CD14-positive monocyte (primary cell): ENCODE measurements around the gene MTF1. TPM values are rescaled to one million over a fixed set of nuclear protein-coding genes. Genes with fewer than 3 reads are reported as not detected.

Source experiments
- DNase-seq, 3 donors: peaks; one replicate each; pipeline ENCODE4 v3.0.0-alpha.2; 2011 to 2022
- H2AFZ ChIP-seq: 2 replicates; pipeline ENCODE4 v1.6.0; 2012; ENCODE audit warnings: mild to moderate bottlenecking, low read depth, low read length, inconsistent platforms; ENCODE audit not compliant: insufficient read depth, poor library complexity, severe bottlenecking
- H3K27ac ChIP-seq, 2 donors: 1 replicate in 1 of 2; 2 replicates in 1 of 2; pipeline ENCODE4 v1.5.1; 2012 to 2013; ENCODE audit warnings: low read length in 2 of 2, control low read depth in 1 of 2, inconsistent platforms in 1 of 2, low read depth in 1 of 2, mild to moderate bottlenecking in 1 of 2
- H3K27me3 ChIP-seq, 2 donors: one replicate each; pipeline versions ENCODE4 v1.6.0 to v1.6.1; 2011 to 2013; ENCODE audit warnings: low read length in 2 of 2; ENCODE audit not compliant: control insufficient read depth in 2 of 2, insufficient read depth in 2 of 2
- H3K36me3 ChIP-seq, 2 donors: replicated peaks in 1 of 2; 1 replicate in 1 of 2; 2 replicates in 1 of 2; pipeline versions ENCODE4 v1.5.1 to v1.6.1; 2012 to 2013; ENCODE audit warnings: low read length in 2 of 2, control low read depth in 1 of 2, inconsistent platforms in 1 of 2, mild to moderate bottlenecking in 1 of 2; ENCODE audit not compliant: insufficient read depth in 2 of 2, control insufficient read depth in 1 of 2
- H3K4me1 ChIP-seq, 2 donors: 1 replicate in 1 of 2; 2 replicates in 1 of 2; pipeline versions ENCODE4 v1.5.1 to v1.6.1; 2012 to 2013; ENCODE audit warnings: low read length in 2 of 2, control low read depth in 1 of 2, inconsistent platforms in 1 of 2, mild to moderate bottlenecking in 1 of 2, moderate library complexity in 1 of 2; ENCODE audit not compliant: insufficient read depth in 2 of 2, control insufficient read depth in 1 of 2
- H3K4me2 ChIP-seq: replicated peaks from 2 replicates; pipeline ENCODE3; 2012; ENCODE audit warnings: low read length, moderate library complexity, mild to moderate bottlenecking; ENCODE audit not compliant: poor library complexity, severe bottlenecking; ENCODE audit errors: extremely low read depth
- H3K4me3 ChIP-seq, 3 experiments: fragments of 200-600 bp in 1 of 3; sonication (generic) in 1 of 3; replicated peaks in 1 of 3; 1 replicate in 2 of 3; 2 replicates in 1 of 3; pipeline ENCODE4 v1.5.1; 2011 to 2013; ENCODE audit warnings: low read length in 3 of 3, mild to moderate bottlenecking in 3 of 3, control low read depth in 2 of 3, low read depth in 2 of 3, inconsistent platforms in 1 of 3, moderate library complexity in 1 of 3
- H3K79me2 ChIP-seq: 2 replicates; pipeline ENCODE4 v1.6.0; 2012; ENCODE audit warnings: mild to moderate bottlenecking, control low read depth, inconsistent platforms, low read length, moderate library complexity; ENCODE audit not compliant: insufficient read depth
- H3K9ac ChIP-seq: 2 replicates; pipeline ENCODE4 v1.6.0; 2017; ENCODE audit warnings: low read length, mild to moderate bottlenecking; ENCODE audit not compliant: insufficient read depth, poor library complexity, severe bottlenecking
- H3K9me3 ChIP-seq, 2 donors: replicated peaks in 1 of 2; 1 replicate in 1 of 2; 2 replicates in 1 of 2; pipeline versions ENCODE4 v1.5.1 to v1.6.1; 2012 to 2013; ENCODE audit warnings: low read length in 2 of 2, control low read depth in 1 of 2; ENCODE audit not compliant: control insufficient read depth in 1 of 2, insufficient read depth in 1 of 2
- H4K20me1 ChIP-seq: 2 replicates; pipeline ENCODE4 v1.6.0; 2012; ENCODE audit warnings: mild to moderate bottlenecking, low read length, control low read depth, moderate library complexity; ENCODE audit not compliant: insufficient read depth
- H3K27ac Mint-ChIP-seq, 7 donors: one replicate each; pipeline ENCODE4 v1.8.0; 2020; ENCODE audit warnings: mild to moderate bottlenecking in 7 of 7, mixed read lengths in 7 of 7, moderate library complexity in 6 of 7, inconsistent platforms in 2 of 7
- H3K27me3 Mint-ChIP-seq, 3 donors: one replicate each; pipeline ENCODE4 v1.8.0; 2021 to 2022; ENCODE audit warnings: low read depth in 3 of 3, mild to moderate bottlenecking in 3 of 3, mixed read lengths in 3 of 3, moderate library complexity in 3 of 3, inconsistent platforms in 1 of 3
- H3K36me3 Mint-ChIP-seq, 2 donors: one replicate each; pipeline ENCODE4 v1.8.0; 2020; ENCODE audit warnings: mixed read lengths in 2 of 2, inconsistent platforms in 1 of 2, mild to moderate bottlenecking in 1 of 2
- H3K4me1 Mint-ChIP-seq: one replicate; pipeline ENCODE4 v1.8.0; 2020; ENCODE audit warnings: mild to moderate bottlenecking, mixed read lengths
- H3K4me3 Mint-ChIP-seq, 2 donors: one replicate each; pipeline ENCODE4 v1.8.0; 2020; ENCODE audit warnings: mild to moderate bottlenecking in 2 of 2, mixed read lengths in 2 of 2, moderate library complexity in 1 of 2
- H3K9me3 Mint-ChIP-seq, 7 donors: one replicate each; pipeline ENCODE4 v1.8.0; 2020 to 2022; ENCODE audit warnings: mixed read lengths in 7 of 7, mild to moderate bottlenecking in 6 of 7, moderate library complexity in 6 of 7, inconsistent platforms in 2 of 7
- CTCF ChIP-seq: fragments of 200-600 bp; IDR thresholded peaks from one replicate; pipeline ENCODE4 v1.8.0; 2022; ENCODE audit warnings: antibody characterized with exemption, mild to moderate bottlenecking
- WGBS: methylation state at CpG from one replicate; pipeline ENCODE4 v1.1.5; 2013; ENCODE audit warnings: missing lambda C conversion rate; ENCODE audit not compliant: insufficient coverage; 5-methylcytosine and 5-hydroxymethylcytosine counted together
- intact Hi-C, 2 donors: fragments of 100-400 bp; cut with micrococcal nuclease; formaldehyde crosslinking; loops; one replicate each; pipeline versions ENCODE4 v1.15.0 to v1.15.1; 2023
- polyA plus RNA-seq, 3 donors: library from polyadenylated mRNA; depleted of rRNA in 1 of 3; unstranded in 2 of 3; stranded (reverse) in 1 of 3; fragments of 300-500 nt in 2 of 3; fragments of >200 nt in 1 of 3; fragmentation: Illumina TruSeq in 2 of 3; gene quantifications; 1 replicate in 2 of 3; 2 replicates in 1 of 3; pipeline ENCODE4 v1.2.3, GENCODE V29; 2012 to 2021

MTF1 gene
- polyA plus RNA-seq, 3 donors = 17.1 to 41.0 (median 29.6) TPM

GRCh38 chr1:37846647-37847339 is 12.6 kb downstream of the MTF1 start:
- H3K9ac ChIP-seq = peak overlapping the region; percentile 39
- peak overlapping the region; percentile 65 for H3K4me2 ChIP-seq
- peak overlapping the region; percentile 54 to 75 for H3K4me3 Mint-ChIP-seq

GRCh38 chr1:37845786-37846185 is 13.6 kb downstream of the MTF1 start:
- TF ChIP-seq CTCF = no peak
- Histone ChIP-seq H3K27ac (peak overlapping the region; percentile 91), H3K4me3 (peak overlapping the region in 2 of 3 experiments; percentile 2 to 61), H2AFZ (no peak overlapping the region), H4K20me1 (peaks cover 20% of the 10 kb centered on the region), H3K36me3 (peaks cover 10 to 29% of the 10 kb centered on the region in 2 donors), H3K27me3 (no peaks in the 10 kb centered on the region), H3K4me1 (peaks cover 87% of the 10 kb centered on the region in 2 donors), H3K9ac (peak overlapping the region; percentile 39), H3K9me3 (no peaks in the 10 kb centered on the region), H3K4me2 (peak overlapping the region; percentile 65), H3K79me2 (peaks cover 98% of the 10 kb centered on the region)
- H3K27ac Mint-ChIP-seq = peak overlapping the region in 6 of 7 donors; percentile 92 to 98 (median 94)
- H3K36me3 Mint-ChIP-seq = peaks cover 36 to 53% of the 10 kb centered on the region in 2 donors
- peak; percentile 39 to 91 (median 83) for DNase-seq
- no peaks in the 10 kb centered on the region for H3K9me3 Mint-ChIP-seq
- WGBS = no CpG with 5 or more reads among the region's 3 CpGs
- peak overlapping the region; percentile 54 to 75 for H3K4me3 Mint-ChIP-seq
- H3K4me1 Mint-ChIP-seq = peaks cover 18% of the 10 kb centered on the region
- intact Hi-C loops = no loop called here
- H3K27me3 Mint-ChIP-seq = no peaks in the 10 kb centered on the region

More at GRCh38 chr1:37846647-37847339, 12.6 kb downstream of the MTF1 start:
- DNase-seq = peak in 2 of 3 donors; percentile 22 to 72
- no peaks in the 10 kb centered on the region for H3K9me3 ChIP-seq
- 0% methylated on average over 3 of the region's 4 CpGs for WGBS
- H3K27ac ChIP-seq = peak overlapping the region; percentile 40 to 91
- Mint-ChIP-seq H3K36me3 (peaks cover 28 to 43% of the 10 kb centered on the region in 2 donors), H3K9me3 (no peaks in the 10 kb centered on the region), H3K4me1 (peaks cover 14% of the 10 kb centered on the region), H3K27ac (peak overlapping the region in 6 of 7 donors; percentile 92 to 98 (median 94)), H3K27me3 (no peaks in the 10 kb centered on the region)
- H3K36me3 ChIP-seq = peaks cover 0 to 19% of the 10 kb centered on the region in 2 donors
- peaks cover 10% of the 10 kb centered on the region for H4K20me1 ChIP-seq
- intact Hi-C loops = no loop called here
- H3K4me1 ChIP-seq = peaks cover 96 to 97% of the 10 kb centered on the region in 2 donors
- peaks cover 92% of the 10 kb centered on the region for H3K79me2 ChIP-seq
- no peak overlapping the region for H2AFZ ChIP-seq
- H3K27me3 ChIP-seq = no peaks in the 10 kb centered on the region
- TF ChIP-seq CTCF = no peak
- peak overlapping the region in 2 of 3 experiments; percentile 17 to 61 for H3K4me3 ChIP-seq
